Measurements from ENCODE around the gene UBQLN4.

DNA sequence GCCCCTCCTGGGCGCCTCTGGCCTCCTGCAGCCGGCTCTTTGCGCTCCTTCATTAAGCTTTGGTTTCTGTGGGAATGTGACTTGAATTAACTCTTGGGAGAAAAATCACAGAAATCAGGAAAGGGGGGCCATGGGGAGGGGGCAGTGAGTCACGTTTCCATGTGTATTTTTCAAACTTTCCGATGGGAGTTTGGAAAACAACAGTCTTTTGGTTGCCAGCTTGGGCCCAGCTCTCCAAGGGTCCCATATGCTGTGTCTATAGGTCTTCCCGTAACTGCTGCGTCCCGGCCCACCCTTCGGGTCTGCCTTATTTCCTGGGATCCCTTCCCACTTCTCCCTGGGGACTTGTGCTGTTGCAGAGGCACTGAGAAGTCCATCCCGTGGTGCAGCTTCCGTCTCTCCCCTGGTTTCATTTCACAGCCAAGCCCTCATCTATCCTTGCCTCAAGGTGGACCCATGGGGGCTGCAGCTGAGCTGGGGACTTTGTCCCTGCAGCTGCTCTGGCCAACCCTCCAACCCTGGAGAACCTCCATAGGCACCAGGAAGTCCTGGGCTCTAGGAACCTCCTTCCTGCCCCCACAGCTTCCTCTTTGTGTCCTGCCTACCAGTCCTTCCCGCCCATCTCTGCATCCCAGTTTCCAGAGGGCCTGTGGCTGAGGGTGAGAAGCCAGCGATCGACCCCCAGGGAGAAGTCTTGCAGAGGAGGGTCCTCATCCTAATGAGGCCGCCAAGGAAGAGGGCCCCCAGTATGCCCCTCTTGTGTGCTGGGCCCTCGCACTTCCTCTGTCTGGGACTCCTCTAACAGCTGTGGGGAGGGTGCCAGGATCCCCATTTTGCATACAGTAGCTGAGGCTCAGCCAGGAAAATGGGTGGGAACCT, 49.3 kb upstream of the UBQLN4 start:
- TF ChIP-seq YY1 (IDR thresholded peaks at IDR 0.05; ENCODE audit: low read depth) (no peak), POLR2AphosphoS5 (IDR thresholded peaks at IDR 0.05; ENCODE audit: low read depth, low read length) (no peak), SIN3A (IDR thresholded peaks at IDR 0.05; ENCODE audit: borderline replicate concordance, low read depth, low read length) (no peak), TEAD4 (IDR thresholded peaks at IDR 0.05; ENCODE audit: borderline replicate concordance, insufficient read depth) (no peak), TCF12 (IDR thresholded peaks at IDR 0.05) (peak; percentile 59; the same call in 1 of the 2 replicates), SMC3 (IDR thresholded peaks at IDR 0.05; ENCODE audit: low read depth, low read length) (no peak)
- TF ChIP-seq, protein P1, sequence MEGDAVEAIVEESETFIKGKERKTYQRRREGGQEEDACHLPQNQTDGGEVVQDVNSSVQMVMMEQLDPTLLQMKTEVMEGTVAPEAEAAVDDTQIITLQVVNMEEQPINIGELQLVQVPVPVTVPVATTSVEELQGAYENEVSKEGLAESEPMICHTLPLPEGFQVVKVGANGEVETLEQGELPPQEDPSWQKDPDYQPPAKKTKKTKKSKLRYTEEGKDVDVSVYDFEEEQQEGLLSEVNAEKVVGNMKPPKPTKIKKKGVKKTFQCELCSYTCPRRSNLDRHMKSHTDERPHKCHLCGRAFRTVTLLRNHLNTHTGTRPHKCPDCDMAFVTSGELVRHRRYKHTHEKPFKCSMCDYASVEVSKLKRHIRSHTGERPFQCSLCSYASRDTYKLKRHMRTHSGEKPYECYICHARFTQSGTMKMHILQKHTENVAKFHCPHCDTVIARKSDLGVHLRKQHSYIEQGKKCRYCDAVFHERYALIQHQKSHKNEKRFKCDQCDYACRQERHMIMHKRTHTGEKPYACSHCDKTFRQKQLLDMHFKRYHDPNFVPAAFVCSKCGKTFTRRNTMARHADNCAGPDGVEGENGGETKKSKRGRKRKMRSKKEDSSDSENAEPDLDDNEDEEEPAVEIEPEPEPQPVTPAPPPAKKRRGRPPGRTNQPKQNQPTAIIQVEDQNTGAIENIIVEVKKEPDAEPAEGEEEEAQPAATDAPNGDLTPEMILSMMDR (IDR thresholded peaks at IDR 0.05) = no peak
- TF ChIP-seq, protein P2, sequence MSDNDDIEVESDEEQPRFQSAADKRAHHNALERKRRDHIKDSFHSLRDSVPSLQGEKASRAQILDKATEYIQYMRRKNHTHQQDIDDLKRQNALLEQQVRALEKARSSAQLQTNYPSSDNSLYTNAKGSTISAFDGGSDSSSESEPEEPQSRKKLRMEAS (IDR thresholded peaks at IDR 0.05; ENCODE audit: low read depth) = 0 out of 2 replicates have a peak, but pooled peaks have one; percentile 11
- TF ChIP-seq, protein P3, sequence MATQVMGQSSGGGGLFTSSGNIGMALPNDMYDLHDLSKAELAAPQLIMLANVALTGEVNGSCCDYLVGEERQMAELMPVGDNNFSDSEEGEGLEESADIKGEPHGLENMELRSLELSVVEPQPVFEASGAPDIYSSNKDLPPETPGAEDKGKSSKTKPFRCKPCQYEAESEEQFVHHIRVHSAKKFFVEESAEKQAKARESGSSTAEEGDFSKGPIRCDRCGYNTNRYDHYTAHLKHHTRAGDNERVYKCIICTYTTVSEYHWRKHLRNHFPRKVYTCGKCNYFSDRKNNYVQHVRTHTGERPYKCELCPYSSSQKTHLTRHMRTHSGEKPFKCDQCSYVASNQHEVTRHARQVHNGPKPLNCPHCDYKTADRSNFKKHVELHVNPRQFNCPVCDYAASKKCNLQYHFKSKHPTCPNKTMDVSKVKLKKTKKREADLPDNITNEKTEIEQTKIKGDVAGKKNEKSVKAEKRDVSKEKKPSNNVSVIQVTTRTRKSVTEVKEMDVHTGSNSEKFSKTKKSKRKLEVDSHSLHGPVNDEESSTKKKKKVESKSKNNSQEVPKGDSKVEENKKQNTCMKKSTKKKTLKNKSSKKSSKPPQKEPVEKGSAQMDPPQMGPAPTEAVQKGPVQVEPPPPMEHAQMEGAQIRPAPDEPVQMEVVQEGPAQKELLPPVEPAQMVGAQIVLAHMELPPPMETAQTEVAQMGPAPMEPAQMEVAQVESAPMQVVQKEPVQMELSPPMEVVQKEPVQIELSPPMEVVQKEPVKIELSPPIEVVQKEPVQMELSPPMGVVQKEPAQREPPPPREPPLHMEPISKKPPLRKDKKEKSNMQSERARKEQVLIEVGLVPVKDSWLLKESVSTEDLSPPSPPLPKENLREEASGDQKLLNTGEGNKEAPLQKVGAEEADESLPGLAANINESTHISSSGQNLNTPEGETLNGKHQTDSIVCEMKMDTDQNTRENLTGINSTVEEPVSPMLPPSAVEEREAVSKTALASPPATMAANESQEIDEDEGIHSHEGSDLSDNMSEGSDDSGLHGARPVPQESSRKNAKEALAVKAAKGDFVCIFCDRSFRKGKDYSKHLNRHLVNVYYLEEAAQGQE (IDR thresholded peaks at IDR 0.05; ENCODE audit: low read depth, low read length) = no peak
